ENCODE measurements around the gene PBRM1. TPM values are rescaled to one million over a fixed set of nuclear protein-coding genes. Genes with fewer than 3 reads are reported as not detected.

PBRM1 gene
- total RNA-seq, 1 donor from 2014 or later: 192 TPM

- Mint-ChIP-seq H3K27ac (ENCODE audit: unreplicated experiment) (no peak overlapping the region), H3K4me3 (ENCODE audit: unreplicated experiment) (no peak overlapping the region), H3K27me3 (ENCODE audit: unreplicated experiment) (peaks cover 11% of the 10 kb centered on the region), H3K4me1 (ENCODE audit: low read depth, unreplicated experiment) (peaks cover 14% of the 10 kb centered on the region), H3K36me3 (ENCODE audit: unreplicated experiment) (no peaks in the 10 kb centered on the region), H3K9me3 (ENCODE audit: unreplicated experiment) (no peaks in the 10 kb centered on the region)
- DNase-seq: no peak
- no peak for TF ChIP-seq CTCF (IDR thresholded peaks at IDR 0.05; ENCODE audit: partially characterized antibody, unreplicated experiment)
Observed at GRCh38 chr3:52498137-52499054, 187.3 kb downstream of the PBRM1 start.

DNA sequence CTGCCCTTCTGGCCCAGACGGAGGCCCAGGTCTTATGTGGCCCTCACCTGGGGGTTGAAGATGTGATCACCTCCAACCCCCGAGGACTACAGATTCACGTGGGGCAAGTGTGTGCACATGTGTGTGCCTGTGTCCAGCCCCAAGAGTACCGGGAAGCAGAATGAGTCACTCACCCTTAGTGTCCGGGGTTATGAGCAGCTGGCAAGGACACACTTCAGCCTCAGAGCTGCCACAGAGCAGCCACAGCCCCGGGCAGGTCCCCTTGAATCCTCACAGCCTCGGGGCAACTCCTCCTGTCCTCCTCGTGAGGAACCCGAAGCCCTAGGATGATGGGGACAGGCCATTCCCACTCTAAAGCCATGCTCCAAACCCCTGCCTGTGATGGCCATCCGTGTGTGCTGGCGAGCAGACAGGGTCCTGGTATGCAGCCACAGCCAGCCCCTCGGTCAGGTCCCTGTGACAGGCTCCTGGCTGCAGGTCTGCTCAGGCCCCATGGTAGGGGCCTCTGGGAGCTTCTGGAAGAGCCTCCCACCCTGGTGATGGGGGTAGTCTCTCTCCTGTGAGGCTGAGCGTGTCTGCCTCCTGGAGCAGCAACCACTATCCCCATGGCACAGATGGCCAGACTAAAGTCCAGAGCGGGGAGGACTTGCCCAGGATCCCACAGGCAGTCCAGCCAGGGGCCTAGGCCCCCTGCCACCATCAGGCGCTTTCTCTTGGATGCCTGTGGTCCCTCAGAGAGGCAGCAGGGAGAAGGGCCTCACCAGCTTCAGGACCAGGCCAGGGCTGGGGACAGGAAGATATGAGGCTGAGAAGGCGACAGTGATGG lies 189.7 kb downstream of the PBRM1 start:
- no peak for TF ChIP-seq CTCF (IDR thresholded peaks at IDR 0.05; ENCODE audit: partially characterized antibody, unreplicated experiment)
- no peak for DNase-seq
- Mint-ChIP-seq H3K27ac (ENCODE audit: unreplicated experiment) (peak overlapping the region; percentile 28), H3K4me3 (ENCODE audit: unreplicated experiment) (no peak overlapping the region), H3K36me3 (ENCODE audit: unreplicated experiment) (no peaks in the 10 kb centered on the region), H3K9me3 (ENCODE audit: unreplicated experiment) (no peaks in the 10 kb centered on the region), H3K4me1 (ENCODE audit: low read depth, unreplicated experiment) (peaks cover 18% of the 10 kb centered on the region), H3K27me3 (ENCODE audit: unreplicated experiment) (peaks cover 11% of the 10 kb centered on the region)

Other genes with a start within 250 kb of the PBRM1 start
- 0.59 TPM for gene SEMA3G, start 240.8 kb downstream of the PBRM1 start, total RNA-seq (ENCODE audit: unreplicated experiment)
- 2.7 TPM for gene TNNC1, start 231.9 kb downstream of the PBRM1 start, total RNA-seq (ENCODE audit: unreplicated experiment)
- 280 TPM for gene NISCH, start 230.3 kb downstream of the PBRM1 start, total RNA-seq (ENCODE audit: unreplicated experiment)
- 6.3 TPM for gene STAB1, start 190.6 kb downstream of the PBRM1 start, total RNA-seq (ENCODE audit: unreplicated experiment)
- 308 TPM for gene NT5DC2, start 152.1 kb downstream of the PBRM1 start, total RNA-seq (ENCODE audit: unreplicated experiment)
- 13.7 TPM for gene UQCC5, start 149.3 kb downstream of the PBRM1 start, total RNA-seq (ENCODE audit: unreplicated experiment)
- 75.2 TPM for gene GNL3, start 119 bp upstream of the PBRM1 start, total RNA-seq (ENCODE audit: unreplicated experiment)
- gene GLT8D1, start 19.9 kb upstream of the PBRM1 start, total RNA-seq (ENCODE audit: unreplicated experiment): 46.4 TPM
- 62.4 TPM for gene SPCS1, start 20.2 kb upstream of the PBRM1 start, total RNA-seq (ENCODE audit: unreplicated experiment)
- 28.5 TPM for gene NEK4, start 85.0 kb upstream of the PBRM1 start, total RNA-seq (ENCODE audit: unreplicated experiment)
- not detected for gene ITIH1, start 91.7 kb upstream of the PBRM1 start, total RNA-seq (ENCODE audit: unreplicated experiment)
- not detected for gene ITIH3, start 108.9 kb upstream of the PBRM1 start, total RNA-seq (ENCODE audit: unreplicated experiment)
- gene ITIH4, start 144.8 kb upstream of the PBRM1 start, total RNA-seq (ENCODE audit: unreplicated experiment): 8.0 TPM
- gene MUSTN1, start 149.1 kb upstream of the PBRM1 start, total RNA-seq (ENCODE audit: unreplicated experiment): 3.5 TPM
- 23.0 TPM for gene STIMATE, start 211.6 kb upstream of the PBRM1 start, total RNA-seq (ENCODE audit: unreplicated experiment)

All from glutamatergic neuron (in vitro differentiated cells).